Upper lobe of left lung (tissue), 4 donors: ENCODE measurements around the gene ZYG11B.

Experiments used
- POLR2A ChIP-seq, 4 donors: fragments of 450-650 bp; IDR thresholded peaks; one replicate each; pipeline ENCODE4 v1.5.1; 2016 to 2017; ENCODE audit warnings: antibody characterized with exemption in 4 of 4, mild to moderate bottlenecking in 2 of 4
- POLR2AphosphoS5 ChIP-seq, 2 donors: sonication (generic); formaldehyde crosslinking; IDR thresholded peaks; one replicate each; pipeline ENCODE4 v1.5.1; 2017; ENCODE audit warnings: antibody characterized with exemption in 2 of 2
- TF ChIP-seq, protein P1 (sequence below), 6 experiments: fragments of 450-650 bp in 4 of 6; fragments of 200-600 bp in 2 of 6; sonication (generic) in 2 of 6; IDR thresholded peaks; one replicate each; pipeline ENCODE4 v1.5.1; 2016 to 2019; ENCODE audit warnings: antibody characterized with exemption in 6 of 6

DNA sequence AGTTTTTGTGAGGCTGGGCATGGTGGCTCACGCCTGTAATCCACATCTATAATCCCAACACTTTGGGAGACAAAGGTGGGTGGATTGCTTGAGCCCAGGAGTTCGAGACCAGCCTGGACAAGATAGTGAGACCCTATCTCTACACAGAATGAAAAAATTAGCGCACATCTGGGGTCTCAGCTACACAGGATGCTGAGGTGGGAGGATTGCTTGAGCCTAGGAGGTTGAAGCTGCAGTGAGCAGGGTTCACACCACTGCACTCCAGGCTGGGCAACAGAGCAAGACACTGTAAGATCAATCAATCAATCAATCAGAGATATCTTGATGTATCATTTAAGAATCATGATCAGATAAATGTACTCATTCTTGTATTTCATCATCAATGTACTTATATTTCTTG lies 7.1 kb downstream of the ZYG11B start:
- TF ChIP-seq POLR2AphosphoS5 (IDR thresholded peaks at IDR 0.05) = no peak
- TF ChIP-seq, protein P1, sequence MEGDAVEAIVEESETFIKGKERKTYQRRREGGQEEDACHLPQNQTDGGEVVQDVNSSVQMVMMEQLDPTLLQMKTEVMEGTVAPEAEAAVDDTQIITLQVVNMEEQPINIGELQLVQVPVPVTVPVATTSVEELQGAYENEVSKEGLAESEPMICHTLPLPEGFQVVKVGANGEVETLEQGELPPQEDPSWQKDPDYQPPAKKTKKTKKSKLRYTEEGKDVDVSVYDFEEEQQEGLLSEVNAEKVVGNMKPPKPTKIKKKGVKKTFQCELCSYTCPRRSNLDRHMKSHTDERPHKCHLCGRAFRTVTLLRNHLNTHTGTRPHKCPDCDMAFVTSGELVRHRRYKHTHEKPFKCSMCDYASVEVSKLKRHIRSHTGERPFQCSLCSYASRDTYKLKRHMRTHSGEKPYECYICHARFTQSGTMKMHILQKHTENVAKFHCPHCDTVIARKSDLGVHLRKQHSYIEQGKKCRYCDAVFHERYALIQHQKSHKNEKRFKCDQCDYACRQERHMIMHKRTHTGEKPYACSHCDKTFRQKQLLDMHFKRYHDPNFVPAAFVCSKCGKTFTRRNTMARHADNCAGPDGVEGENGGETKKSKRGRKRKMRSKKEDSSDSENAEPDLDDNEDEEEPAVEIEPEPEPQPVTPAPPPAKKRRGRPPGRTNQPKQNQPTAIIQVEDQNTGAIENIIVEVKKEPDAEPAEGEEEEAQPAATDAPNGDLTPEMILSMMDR (IDR thresholded peaks at IDR 0.05) = no peak
- no peak for TF ChIP-seq POLR2A (IDR thresholded peaks at IDR 0.05)
